ENCODE data around the gene PPM1H.
"Not testable (repeated sequence)": the region's sequence is repeated elsewhere in the genome, so short reads cannot be mapped to it uniquely, and the experiment has no call there.

- TF ChIP-seq CTCF (IDR thresholded peaks at IDR 0.05); EZH2 (IDR thresholded peaks at IDR 0.05; ENCODE audit: borderline replicate concordance, insufficient read depth, low read depth, low read length, poor library complexity, severe bottlenecking): not testable (repeated sequence)
Observed at GRCh38 chr12:62729579-62730544, 205.1 kb downstream of the PPM1H start.

Measured in B cell (primary cell).